Measurements from ENCODE around the gene LYG1. TPM values are rescaled to one million over a fixed set of nuclear protein-coding genes. Genes with fewer than 3 reads are reported as not detected.

LYG1 gene
- total RNA-seq, 1 experiment from 2014 or later: 3.8 TPM

DNA sequence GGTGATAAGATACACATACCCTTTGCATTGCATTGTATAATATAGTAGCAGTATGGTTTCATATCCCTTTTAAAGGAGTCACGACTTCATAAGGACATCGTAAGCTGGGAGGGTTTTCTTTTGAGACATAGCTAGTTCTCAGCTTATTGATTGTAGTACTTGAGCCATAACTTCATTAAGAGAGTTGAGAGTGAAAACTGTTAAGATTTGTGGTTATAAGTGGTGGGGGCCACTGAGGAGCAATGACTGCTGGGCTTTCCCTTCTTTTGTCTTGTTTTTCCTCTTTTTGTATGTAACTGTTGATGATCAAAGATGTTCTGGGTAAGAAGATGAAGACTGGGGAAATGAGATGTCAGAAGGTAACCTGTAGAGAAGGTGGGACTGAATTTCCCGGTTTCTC is 47.2 kb upstream of the LYG1 start:
- Histone ChIP-seq H3K27me3 (ENCODE audit: insufficient read depth, low read length) (no peaks in the 10 kb centered on the region), H3K4me2 (ENCODE audit: low read length) (no peak overlapping the region), H4K20me1 (ENCODE audit: insufficient read depth) (peaks cover 29% of the 10 kb centered on the region; the same call in 1 of the 2 replicates), H3K9me2 (ENCODE audit: insufficient read depth) (no peaks in the 10 kb centered on the region), H3K4me3 (replicated peaks in 1 of 2; ENCODE audit: low read depth in 1 of 2, low read length in 2 of 2) (no peak overlapping the region), H3K9ac (ENCODE audit: low read length) (no peak overlapping the region), H3K9me3 (ENCODE audit: control insufficient read depth in 1 of 2, insufficient read depth in 1 of 2, low read depth in 1 of 2, low read length in 2 of 2) (no peaks in the 10 kb centered on the region), H3K36me3 (ENCODE audit: control insufficient read depth in 1 of 2, insufficient read depth in 2 of 2, low read length in 2 of 2) (no peaks in the 10 kb centered on the region), H3K27ac (ENCODE audit: low read depth, low read length) (no peak overlapping the region), H3K79me2 (ENCODE audit: insufficient read depth, low read length) (peaks cover 100% of the 10 kb centered on the region), H3K4me1 (ENCODE audit: control insufficient read depth in 1 of 2, insufficient read depth in 2 of 2, low read length in 2 of 2) (no peaks in the 10 kb centered on the region), H2AFZ (ENCODE audit: low read depth, low read length, poor library complexity, severe bottlenecking) (no peak overlapping the region)
- POLR2A ChIA-PET: interaction anchor here (3.4 kb wide), 1 partner anchor 11 kb away, joined by 14 read pairs; the partner anchor contains the start of genes EIF5B and TXNDC9
- no peak for TF ChIP-seq POLR2A (IDR thresholded peaks at IDR 0.05; ENCODE audit: borderline replicate concordance, extremely low read depth, insufficient read depth, insufficient read length)
- TF ChIP-seq EZH2phosphoT487 (IDR thresholded peaks at IDR 0.05; ENCODE audit: borderline replicate concordance): no peak
- TF ChIP-seq, protein P1, sequence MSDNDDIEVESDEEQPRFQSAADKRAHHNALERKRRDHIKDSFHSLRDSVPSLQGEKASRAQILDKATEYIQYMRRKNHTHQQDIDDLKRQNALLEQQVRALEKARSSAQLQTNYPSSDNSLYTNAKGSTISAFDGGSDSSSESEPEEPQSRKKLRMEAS (IDR thresholded peaks at IDR 0.05): no peak
- no peak for TF ChIP-seq SRF (IDR thresholded peaks at IDR 0.05; ENCODE audit: low read depth)
- TF ChIP-seq, protein P2, sequence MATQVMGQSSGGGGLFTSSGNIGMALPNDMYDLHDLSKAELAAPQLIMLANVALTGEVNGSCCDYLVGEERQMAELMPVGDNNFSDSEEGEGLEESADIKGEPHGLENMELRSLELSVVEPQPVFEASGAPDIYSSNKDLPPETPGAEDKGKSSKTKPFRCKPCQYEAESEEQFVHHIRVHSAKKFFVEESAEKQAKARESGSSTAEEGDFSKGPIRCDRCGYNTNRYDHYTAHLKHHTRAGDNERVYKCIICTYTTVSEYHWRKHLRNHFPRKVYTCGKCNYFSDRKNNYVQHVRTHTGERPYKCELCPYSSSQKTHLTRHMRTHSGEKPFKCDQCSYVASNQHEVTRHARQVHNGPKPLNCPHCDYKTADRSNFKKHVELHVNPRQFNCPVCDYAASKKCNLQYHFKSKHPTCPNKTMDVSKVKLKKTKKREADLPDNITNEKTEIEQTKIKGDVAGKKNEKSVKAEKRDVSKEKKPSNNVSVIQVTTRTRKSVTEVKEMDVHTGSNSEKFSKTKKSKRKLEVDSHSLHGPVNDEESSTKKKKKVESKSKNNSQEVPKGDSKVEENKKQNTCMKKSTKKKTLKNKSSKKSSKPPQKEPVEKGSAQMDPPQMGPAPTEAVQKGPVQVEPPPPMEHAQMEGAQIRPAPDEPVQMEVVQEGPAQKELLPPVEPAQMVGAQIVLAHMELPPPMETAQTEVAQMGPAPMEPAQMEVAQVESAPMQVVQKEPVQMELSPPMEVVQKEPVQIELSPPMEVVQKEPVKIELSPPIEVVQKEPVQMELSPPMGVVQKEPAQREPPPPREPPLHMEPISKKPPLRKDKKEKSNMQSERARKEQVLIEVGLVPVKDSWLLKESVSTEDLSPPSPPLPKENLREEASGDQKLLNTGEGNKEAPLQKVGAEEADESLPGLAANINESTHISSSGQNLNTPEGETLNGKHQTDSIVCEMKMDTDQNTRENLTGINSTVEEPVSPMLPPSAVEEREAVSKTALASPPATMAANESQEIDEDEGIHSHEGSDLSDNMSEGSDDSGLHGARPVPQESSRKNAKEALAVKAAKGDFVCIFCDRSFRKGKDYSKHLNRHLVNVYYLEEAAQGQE (IDR thresholded peaks at IDR 0.05; ENCODE audit: low read depth): no peak
- TF ChIP-seq POLR2AphosphoS5 (IDR thresholded peaks at IDR 0.05; ENCODE audit: low read depth, low read length): no peak
- no peak for TF ChIP-seq RAD21 (IDR thresholded peaks at IDR 0.05; ENCODE audit: low read depth)
- no peak for TF ChIP-seq YY1 (IDR thresholded peaks at IDR 0.05; ENCODE audit: extremely low read depth, insufficient replicate concordance, low read depth, low read length)
- TF ChIP-seq FOSL1 (IDR thresholded peaks at IDR 0.05; ENCODE audit: low read depth): no peak
- no peak for TF ChIP-seq CEBPB (IDR thresholded peaks at IDR 0.05; ENCODE audit: low read depth)
- TF ChIP-seq CBX3 (IDR thresholded peaks at IDR 0.05; ENCODE audit: low read depth): no peak
- no peak for TF ChIP-seq ZNF274 (IDR thresholded peaks at IDR 0.05; ENCODE audit: low read depth, low read length)
- CTCF ChIA-PET: interaction anchor here (2.0 kb wide), 1 partner anchor 11 kb away, joined by 9 read pairs; the partner anchor contains the start of gene EIF5B
- DNase-seq (ENCODE audit: low read depth, low spot score) (no peak), ATAC-seq (no peak)
- intact Hi-C loops (cut with micrococcal nuclease): no loop called here
- no TSS peak for BruUV-seq (replicated peaks)
- RAD21 ChIA-PET (ENCODE audit: low non-redundant PET in 1 of 2, low total read pairs in 2 of 2, uncharacterized antibody in 2 of 2, unreplicated experiment in 2 of 2): no interaction called here

All from HCT116 (cell line).